KOPT-K1 (cell line): ENCODE data around the gene ADCY2.

Experiments
- H3K27ac ChIP-seq: fragments of 200-600 bp; sonication (generic); 2 replicates; pipeline ENCODE4 v1.5.1; 2016; ENCODE audit warnings: antibody characterized with exemption, mild to moderate bottlenecking, low read depth, low read length; ENCODE audit not compliant: poor library complexity, severe bottlenecking
- H3K36me3 ChIP-seq: fragments of 200-600 bp; sonication (generic); 2 replicates; pipeline ENCODE4 v1.5.1; 2017; ENCODE audit warnings: antibody characterized with exemption, mild to moderate bottlenecking, low read length, moderate library complexity; ENCODE audit not compliant: insufficient read depth
- H3K9me3 ChIP-seq: fragments of 200-600 bp; sonication (generic); 2 replicates; pipeline ENCODE4 v1.5.1; 2017; ENCODE audit warnings: antibody characterized with exemption, low read length, mild to moderate bottlenecking; ENCODE audit not compliant: insufficient read depth, poor library complexity, severe bottlenecking

Gene ADCY2

DNA sequence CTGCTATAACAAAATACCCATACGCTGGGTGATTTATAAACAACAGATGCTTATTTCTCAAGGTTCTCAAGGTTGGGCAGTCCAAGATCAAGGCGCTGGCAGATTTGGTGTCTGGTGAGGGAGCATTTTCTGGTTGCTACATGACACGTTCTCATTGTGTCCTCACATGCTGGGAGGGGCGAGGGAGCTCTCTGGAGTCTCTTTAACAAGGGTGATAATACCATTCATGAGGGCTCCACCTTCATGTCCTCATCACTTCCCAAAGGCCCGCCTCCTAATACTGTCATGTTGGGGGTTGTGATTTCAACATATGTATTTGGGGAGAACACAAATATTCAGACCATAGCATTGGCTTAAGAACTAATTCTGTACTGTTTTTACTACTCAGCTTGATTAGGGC lies 450.4 kb downstream of the ADCY2 start:
- H3K36me3 ChIP-seq: no peaks in the 10 kb centered on the region
- no peak overlapping the region for H3K27ac ChIP-seq
- H3K9me3 ChIP-seq: peaks cover 10% of the 10 kb centered on the region

DNA sequence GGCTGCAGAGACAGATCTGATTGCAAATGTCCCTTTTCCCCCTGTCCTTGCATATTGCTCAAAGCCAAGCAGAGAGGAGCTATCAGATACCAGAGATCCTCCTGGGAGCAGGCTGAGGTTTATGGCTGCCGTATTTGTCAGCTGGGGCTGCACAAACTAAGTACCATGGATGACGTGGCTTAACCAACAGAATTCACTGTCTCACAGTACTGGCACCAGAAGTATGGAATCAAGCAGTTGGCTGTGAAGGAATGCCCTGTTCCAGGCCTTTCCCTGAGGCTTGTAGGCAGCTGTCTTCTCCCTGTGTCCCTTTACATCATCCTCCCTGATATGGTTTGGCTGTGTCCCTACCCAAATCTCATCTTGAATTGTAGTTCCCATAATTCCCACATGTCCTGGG lies 452.4 kb downstream of the ADCY2 start:
- Histone ChIP-seq H3K27ac (no peak overlapping the region), H3K9me3 (peaks cover 12% of the 10 kb centered on the region), H3K36me3 (no peaks in the 10 kb centered on the region)

DNA sequence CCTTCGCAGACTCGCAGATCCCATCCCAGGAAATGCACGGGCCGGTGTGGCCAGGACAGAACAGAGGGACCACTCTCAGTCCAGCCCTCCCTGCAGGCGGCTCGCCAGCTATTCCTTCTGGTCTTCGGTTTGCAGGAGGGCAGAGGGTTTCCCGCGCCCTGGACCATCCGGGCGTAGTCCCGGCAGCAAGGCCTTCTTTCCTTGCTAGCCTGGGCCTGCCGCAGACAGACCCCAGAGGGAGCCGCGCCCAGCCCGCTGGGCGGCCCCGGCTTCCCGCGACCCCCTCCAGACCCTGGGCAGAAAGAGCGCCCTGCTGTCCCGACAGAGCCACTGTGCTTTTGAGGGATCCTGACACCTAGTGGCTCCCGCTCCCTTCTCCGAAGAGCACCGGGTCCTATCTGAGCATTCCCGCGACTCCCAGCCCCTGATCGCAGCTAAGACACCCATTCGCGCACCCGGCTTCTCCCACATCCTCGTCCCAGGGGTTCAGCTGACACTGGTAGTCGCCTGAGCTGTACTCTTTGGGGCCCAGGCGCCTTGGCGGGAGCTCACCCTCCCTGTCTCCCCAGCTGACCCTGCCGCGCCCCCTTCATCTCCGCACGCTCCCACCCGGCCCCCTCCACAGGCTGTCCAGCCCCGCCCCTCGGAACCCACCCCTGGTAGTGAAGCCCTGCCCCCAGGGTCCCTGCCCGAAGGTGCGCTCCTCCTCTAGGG lies 453.9 kb downstream of the ADCY2 start:
- H3K36me3 ChIP-seq: no peaks in the 10 kb centered on the region
- H3K9me3 ChIP-seq: peaks cover 12% of the 10 kb centered on the region
- H3K27ac ChIP-seq: no peak overlapping the region

DNA sequence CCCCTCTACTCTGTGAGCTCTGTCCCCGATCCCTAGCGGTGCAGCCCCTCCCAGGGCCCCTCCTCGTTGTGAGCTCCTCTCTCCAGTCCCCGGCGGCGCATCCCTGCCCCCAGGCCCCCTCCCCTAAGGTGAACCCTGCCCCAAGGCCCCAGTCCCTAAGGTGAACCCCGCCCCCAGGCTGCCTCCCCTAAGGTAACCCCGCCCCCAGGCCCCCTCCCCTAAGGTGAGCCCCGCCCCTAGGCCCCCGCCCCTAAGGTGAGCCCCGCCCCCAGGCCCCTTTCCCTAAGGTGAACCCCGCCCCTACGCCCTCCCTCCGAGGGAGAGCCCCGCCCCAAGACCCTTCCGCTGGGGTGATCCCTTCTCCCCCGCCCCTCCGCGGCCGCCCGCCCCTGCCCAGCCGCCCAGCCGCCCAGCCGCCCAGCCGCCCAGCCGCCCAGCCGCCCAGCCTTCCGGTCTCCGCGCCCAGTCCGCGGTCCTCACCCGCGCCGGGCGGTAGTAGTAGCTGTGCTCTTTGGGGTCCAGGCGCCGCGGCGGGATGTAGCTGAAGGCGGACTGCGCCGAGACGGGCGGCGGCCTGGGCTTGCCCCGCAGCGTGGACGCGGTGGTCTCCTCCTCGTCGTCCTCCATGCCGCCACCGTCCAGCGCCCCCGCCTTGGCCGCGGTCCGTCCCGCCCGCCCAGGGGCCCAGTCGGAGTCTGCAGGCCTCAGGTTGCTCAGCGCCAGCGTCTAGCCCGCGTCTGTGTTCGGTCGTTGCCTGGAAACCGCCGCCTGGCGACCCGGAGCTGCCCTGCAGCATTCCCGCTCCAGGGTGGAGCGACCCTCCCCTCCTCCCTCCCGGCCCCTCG lies 454.7 kb downstream of the ADCY2 start, which contains the start of gene CFAP90:
Gene CFAP90 (minus strand): TSS at position 739 of the 845 bp plus-strand sequence. CDS start 112 bp downstream, at position 627.
- Histone ChIP-seq H3K27ac (no peak within 1 kb of the TSS), H3K9me3 (peaks cover 12% of the 10 kb centered on the region), H3K36me3 (no peaks in the 10 kb centered on the region)

DNA sequence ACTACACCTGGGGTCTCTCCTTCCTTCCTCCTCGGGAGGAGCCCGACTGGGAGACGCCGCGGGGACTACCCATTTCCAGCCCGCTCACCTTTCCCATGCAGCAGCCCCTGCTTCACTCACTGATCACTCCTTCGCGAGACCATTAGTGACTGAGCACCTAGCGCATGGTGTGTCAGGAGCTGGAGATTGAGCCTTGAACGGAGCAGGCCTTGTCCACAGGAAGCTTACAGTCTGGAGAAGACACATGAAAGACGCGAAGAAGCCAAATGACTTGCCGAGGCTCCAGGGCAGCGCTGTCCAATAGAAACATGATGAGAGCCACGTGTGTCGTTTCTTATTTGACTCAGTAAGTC lies 455.3 kb downstream of the ADCY2 start:
- Histone ChIP-seq H3K27ac (no peak overlapping the region), H3K9me3 (peaks cover 12% of the 10 kb centered on the region), H3K36me3 (no peaks in the 10 kb centered on the region)

DNA sequence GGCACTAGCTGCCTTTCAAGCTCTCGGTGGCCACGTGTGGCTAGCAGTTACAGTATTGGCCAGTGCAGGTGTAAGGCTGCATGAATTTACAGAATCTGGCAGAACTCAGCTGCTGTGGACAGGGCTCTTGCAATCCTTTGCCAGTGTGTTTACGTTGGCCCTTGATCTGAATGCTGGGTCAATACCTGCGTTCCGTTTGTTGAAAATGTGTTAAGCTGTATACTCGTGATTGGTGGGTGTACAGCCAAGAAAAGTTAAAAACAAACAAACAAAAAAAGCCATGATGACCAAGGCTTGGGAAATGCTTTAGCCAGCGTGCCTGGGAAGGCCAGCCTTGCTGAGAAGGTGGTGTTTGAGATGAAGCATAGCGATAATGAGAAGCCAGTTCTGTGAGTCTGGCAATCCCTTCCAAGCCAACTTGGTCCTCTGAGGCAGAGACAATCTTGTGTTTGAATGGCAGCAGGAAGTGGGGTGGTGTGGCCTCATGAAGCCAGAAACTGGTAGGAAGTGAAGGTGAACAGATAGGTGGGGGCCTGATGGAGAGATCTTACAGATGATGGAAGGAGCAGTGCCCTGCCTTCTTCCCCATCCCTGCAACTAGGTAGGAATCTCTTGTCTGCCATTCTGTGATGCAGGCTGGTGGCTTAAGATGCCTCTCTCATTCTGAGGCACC lies 455.8 kb downstream of the ADCY2 start:
- H3K9me3 ChIP-seq: peaks cover 12% of the 10 kb centered on the region
- no peaks in the 10 kb centered on the region for H3K36me3 ChIP-seq
- H3K27ac ChIP-seq: no peak overlapping the region

DNA sequence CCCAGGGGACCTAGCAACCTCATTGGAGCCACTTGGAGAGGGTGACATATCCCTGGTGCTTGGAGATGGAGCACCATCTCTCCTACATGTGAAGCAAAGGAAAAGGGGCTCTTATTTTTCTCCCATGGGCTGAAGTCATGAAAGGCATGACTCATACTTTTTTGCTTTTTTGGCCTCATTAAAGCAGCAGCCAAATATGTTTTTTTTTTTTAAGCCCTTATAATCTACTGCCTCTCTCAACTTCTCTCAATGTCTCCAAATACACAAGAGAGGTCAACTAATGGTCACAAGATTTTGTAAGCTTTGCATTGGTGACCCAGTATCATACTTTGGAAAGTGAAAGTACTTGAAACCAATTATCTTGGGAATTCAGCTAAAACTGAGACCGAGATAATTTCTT lies 456.6 kb downstream of the ADCY2 start:
- Histone ChIP-seq H3K27ac (no peak overlapping the region), H3K36me3 (peaks cover 3% of the 10 kb centered on the region), H3K9me3 (peaks cover 12% of the 10 kb centered on the region)

DNA sequence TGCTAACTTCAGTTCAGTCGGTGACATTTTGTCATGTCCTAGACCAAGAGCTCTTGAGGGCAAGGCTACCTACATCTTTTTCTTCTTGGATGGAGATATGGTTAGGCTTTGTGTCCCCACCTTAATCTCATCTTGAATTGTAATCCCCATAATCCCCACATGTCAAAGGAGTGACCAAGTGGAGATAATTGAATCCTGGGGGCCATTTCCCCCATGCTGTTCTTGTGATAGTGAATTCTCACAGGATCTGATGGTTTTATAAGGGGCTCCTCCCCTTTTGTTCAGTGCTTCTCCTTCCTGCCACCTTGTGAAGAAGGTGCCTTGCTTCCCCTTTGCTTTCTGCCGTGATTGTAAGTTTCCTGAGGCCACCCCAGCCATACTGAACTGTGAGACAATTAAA lies 457.1 kb downstream of the ADCY2 start:
- Histone ChIP-seq H3K27ac (no peak overlapping the region), H3K36me3 (peaks cover 7% of the 10 kb centered on the region), H3K9me3 (peaks cover 12% of the 10 kb centered on the region)

DNA sequence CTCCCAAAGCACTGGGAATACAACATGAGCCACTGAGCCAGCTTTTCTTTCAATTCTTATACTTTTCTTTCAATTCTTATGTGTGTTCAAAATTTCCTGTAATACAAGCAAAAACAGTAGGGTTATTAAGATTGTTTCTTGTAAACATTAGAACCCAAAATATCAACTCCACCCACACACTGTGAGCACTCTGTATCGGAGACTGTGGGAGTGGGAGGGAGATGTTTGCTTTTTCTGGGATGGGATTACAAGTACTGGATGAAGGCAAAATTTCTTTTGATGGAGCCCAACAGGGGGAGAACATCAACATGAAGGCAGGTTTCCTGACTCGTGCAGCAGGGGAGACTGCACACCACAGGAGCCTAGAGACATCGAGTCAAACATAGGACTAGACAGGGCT lies 459.7 kb downstream of the ADCY2 start:
- Histone ChIP-seq H3K36me3 (peaks cover 29% of the 10 kb centered on the region), H3K27ac (no peak overlapping the region), H3K9me3 (peaks cover 8% of the 10 kb centered on the region)

DNA sequence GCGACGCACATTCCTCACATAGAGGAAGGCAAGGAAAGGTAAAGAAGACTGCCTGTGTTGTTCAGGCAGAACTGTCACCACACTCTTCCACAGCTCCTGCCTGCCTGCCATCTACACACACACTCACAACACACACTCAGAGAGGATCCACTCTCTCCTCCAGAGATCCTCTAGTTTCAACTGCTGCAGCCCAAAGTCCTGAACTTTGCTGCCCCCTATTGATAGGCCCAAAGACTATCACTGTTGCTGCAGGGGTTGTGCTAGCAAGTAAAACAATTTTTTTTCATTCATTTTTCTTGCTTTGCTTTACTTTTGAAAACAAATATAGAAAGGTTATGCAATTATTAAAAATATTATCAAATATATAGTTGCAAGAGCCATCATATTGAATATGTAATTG lies 460.9 kb downstream of the ADCY2 start:
- Histone ChIP-seq H3K9me3 (no peaks in the 10 kb centered on the region), H3K27ac (no peak overlapping the region), H3K36me3 (peaks cover 40% of the 10 kb centered on the region)

DNA sequence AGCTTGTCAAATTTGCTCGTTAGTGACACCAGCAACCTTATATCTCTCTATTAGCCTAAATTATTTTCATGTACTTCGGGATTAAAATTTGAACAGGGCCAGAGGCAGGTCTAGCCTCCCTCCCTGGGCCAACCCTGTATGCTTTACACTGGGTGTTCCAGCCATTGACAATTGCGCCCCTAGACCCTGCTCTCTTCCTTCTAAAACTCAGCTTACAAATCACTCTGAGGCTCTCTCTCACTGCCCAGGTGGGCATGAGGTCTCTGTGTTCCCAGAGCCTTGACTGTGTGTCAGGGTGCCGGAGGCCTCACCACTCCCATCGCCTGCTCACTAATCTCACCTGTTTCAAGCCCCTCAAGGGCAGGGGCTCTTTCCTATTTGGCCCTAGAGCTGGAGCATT lies 461.4 kb downstream of the ADCY2 start:
- H3K36me3 ChIP-seq: peaks cover 45% of the 10 kb centered on the region

DNA sequence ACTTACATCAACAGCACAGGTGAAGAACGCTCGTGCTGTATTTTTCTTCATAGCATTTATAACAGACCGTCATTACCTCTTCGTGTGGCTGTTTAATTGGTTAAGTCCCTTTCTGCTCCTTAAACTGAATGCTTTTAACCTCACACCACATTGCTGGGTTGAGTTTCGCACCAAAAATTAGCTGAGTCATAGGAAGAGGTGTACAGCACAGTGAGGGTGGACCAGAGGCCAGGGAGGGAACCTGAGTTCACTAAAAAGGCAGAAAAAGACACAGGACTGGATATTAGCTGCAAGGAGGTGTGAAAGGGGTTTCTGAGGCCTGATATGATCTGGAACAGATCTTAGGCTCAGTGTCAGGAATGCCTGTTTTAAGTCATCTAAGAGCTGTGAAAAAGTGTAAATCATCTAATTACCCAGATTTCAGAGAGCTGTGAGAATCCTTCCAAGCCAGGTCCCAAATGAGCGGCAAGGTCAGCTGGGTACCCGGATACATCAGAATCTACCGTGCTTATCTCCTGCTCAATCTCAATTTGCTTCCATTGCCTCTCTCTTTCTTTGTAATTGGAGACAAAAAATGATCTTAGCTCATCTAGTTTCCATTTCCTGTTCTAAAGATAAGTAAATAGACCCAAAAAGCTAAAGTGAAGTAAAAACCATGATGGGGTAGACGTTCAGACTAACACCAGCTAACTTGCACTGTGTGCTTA lies 462.1 kb downstream of the ADCY2 start:
- H3K36me3 ChIP-seq: peaks cover 52% of the 10 kb centered on the region
- no peaks in the 10 kb centered on the region for H3K9me3 ChIP-seq
- H3K27ac ChIP-seq: no peak overlapping the region

More for the DNA sequence above, 461.4 kb downstream of the ADCY2 start:
- H3K27ac ChIP-seq: no peak overlapping the region
- no peaks in the 10 kb centered on the region for H3K9me3 ChIP-seq

DNA sequence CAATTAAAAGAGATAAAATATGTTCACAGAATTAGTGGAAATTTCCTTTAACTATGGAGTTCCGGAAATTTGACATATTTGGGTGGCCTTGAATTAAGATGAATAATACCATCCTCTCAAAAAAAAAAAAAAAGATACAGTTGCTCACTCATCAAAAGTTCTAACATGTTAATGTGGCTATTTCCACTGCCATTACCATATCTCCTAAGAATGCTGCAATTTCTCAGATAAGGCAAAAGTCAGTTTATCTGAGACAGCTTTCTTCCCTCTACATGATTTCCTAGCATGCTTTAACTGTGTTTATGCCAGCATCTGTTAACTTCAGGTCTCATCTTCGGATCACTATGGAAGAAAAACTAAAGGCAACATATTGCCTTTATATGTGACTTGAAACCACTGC lies 470.3 kb downstream of the ADCY2 start:
- Histone ChIP-seq H3K27ac (no peak overlapping the region), H3K36me3 (peaks cover 57% of the 10 kb centered on the region), H3K9me3 (no peaks in the 10 kb centered on the region)

DNA sequence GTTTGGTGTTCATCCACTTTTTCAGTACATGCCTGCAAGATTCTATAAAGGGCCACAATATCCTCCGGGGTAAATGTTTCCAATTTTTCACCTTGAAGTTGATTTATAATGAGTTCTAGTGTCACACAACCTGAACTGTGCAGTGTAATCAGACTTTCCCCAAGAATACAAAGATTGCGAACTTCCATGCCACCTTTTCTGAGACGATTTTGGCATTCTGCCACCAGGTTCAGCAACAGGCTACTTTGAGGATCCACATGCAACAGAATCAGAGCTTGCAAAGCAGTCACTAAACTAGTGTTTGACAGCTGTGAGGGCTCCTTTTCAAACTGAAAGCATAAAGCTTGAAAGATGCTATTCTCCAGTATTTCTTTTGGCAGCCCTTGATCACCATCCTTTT lies 471.3 kb downstream of the ADCY2 start:
- no peaks in the 10 kb centered on the region for H3K9me3 ChIP-seq
- H3K36me3 ChIP-seq: peaks cover 47% of the 10 kb centered on the region
- H3K27ac ChIP-seq: no peak overlapping the region

DNA sequence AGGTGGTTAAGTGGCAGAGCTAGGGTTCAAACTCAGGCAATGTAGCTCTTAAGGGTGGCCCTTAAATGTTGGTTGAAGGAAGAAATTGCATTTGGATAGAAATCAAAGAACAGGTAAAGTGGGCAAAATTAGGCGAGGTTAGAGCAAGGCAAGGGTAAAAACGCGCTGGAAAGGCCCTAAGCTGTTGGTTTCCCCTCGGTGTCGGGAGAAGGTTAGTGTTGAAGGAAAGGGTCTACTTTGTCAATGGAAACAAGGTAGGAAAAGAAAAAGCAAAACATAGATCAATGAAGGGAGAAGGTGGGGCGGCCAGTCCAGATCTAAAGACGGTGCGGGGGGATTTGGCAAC lies 472.5 kb downstream of the ADCY2 start:
- H3K9me3 ChIP-seq: no peaks in the 10 kb centered on the region
- peak overlapping the region; percentile 73 for H3K27ac ChIP-seq
- peaks cover 42% of the 10 kb centered on the region for H3K36me3 ChIP-seq
